GM18870 (cell line): ENCODE data around the gene OR7G3.

Experiments used
- ATAC-seq: cut with Tn5 transposase; IDR thresholded peaks from one replicate; pipeline ENCODE4 v1.9.1; 2021; ENCODE audit warnings: moderate library complexity; ENCODE audit not compliant: unreplicated experiment

Gene OR7G3

GRCh38 chr19:9126900-9127405 is at the start of gene OR7G3:
TSS of gene OR7G3 (minus strand) at chr19:9126950. CDS start at chr19:9126950, 0 bp downstream.
- ATAC-seq: no peak

- no peak for ATAC-seq
Observed at GRCh38 chr19:9175326-9175725, 48.6 kb upstream of the OR7G3 start.

- ATAC-seq: no peak
Observed at GRCh38 chr19:9171393-9171991, 44.7 kb upstream of the OR7G3 start.

- no peak for ATAC-seq
Observed at GRCh38 chr19:9166846-9167245, 40.1 kb upstream of the OR7G3 start.

- ATAC-seq: no peak
Observed at GRCh38 chr19:9165261-9165660, 38.5 kb upstream of the OR7G3 start.

GRCh38 chr19:9161427-9161826 is 34.7 kb upstream of the OR7G3 start:
- ATAC-seq: no peak

GRCh38 chr19:9159891-9160290 is 33.1 kb upstream of the OR7G3 start:
- no peak for ATAC-seq

GRCh38 chr19:9156304-9156703 is 29.6 kb upstream of the OR7G3 start:
- ATAC-seq: no peak

- no peak for ATAC-seq
Observed at GRCh38 chr19:9155591-9155990, 28.8 kb upstream of the OR7G3 start.

GRCh38 chr19:9151367-9151766 is 24.6 kb upstream of the OR7G3 start:
- no peak for ATAC-seq

GRCh38 chr19:9150650-9151049 is 23.9 kb upstream of the OR7G3 start:
- ATAC-seq: no peak

- ATAC-seq: no peak
Observed at GRCh38 chr19:9149997-9150396, 23.2 kb upstream of the OR7G3 start.

GRCh38 chr19:9148697-9149096 is 21.9 kb upstream of the OR7G3 start:
- ATAC-seq: no peak

- no peak for ATAC-seq
Observed at GRCh38 chr19:9146882-9147281, 20.1 kb upstream of the OR7G3 start.

GRCh38 chr19:9144920-9145319 is 18.2 kb upstream of the OR7G3 start:
- no peak for ATAC-seq

- peak; percentile 87 for ATAC-seq
Observed at GRCh38 chr19:9140159-9140874, 13.6 kb upstream of the OR7G3 start, which contains the start of gene ZNF317. TSS of gene ZNF317 (plus strand) at chr19:9140397. CDS start at chr19:9156017, 15,620 bp downstream.

GRCh38 chr19:9139609-9140158 is 12.9 kb upstream of the OR7G3 start:
- ATAC-seq: peak; percentile 9

GRCh38 chr19:9132422-9132821 is 5.7 kb upstream of the OR7G3 start:
- ATAC-seq: no peak

- no peak for ATAC-seq
Observed at GRCh38 chr19:9130965-9131364, 4.2 kb upstream of the OR7G3 start.

- ATAC-seq: no peak
Observed at GRCh38 chr19:9128171-9128570, 1.4 kb upstream of the OR7G3 start.

- ATAC-seq: no peak
Observed at GRCh38 chr19:9116547-9116946, 10.2 kb downstream of the OR7G3 start.

GRCh38 chr19:9115307-9115813 is 11.4 kb downstream of the OR7G3 start, which contains the start of gene OR7G1:
TSS of gene OR7G1 (minus strand) at chr19:9115763. CDS start at chr19:9115763, 0 bp downstream.
- no peak for ATAC-seq
